ENCODE measurements around the gene LIME1. TPM values are rescaled to one million over a fixed set of nuclear protein-coding genes. Genes with fewer than 3 reads are reported as not detected.

LIME1 gene
- polyA plus RNA-seq, 1 experiment, result 1.5 TPM

DNA sequence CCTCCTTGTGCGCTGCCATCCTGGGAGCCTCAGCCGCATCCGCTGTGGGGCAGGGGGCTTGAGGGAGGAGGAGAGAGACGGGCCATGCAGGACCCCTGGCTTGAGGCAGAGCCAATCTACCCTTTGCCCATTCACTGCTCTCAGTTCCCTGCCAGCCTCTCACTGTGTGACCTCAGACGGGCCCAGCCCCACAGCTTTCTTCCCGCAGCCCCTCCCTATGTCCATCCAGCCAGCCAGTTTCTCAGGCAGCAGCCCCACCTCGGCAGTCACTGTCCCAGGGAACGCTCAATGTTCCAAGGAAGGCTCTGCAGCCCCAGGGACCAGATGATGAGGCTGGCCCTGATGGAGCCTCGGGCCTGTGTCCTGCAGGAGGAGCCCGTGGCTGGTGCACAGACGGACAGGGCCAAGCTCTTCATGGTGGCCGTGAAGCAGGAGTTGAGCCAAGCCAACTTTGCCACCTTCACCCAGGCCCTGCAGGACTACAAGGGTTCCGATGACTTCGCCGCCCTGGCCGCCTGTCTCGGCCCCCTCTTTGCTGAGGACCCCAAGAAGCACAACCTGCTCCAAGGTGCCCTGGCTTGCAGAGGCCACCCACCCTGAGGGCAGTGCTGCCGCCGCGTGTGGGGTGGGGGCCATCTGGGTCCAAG, 43.9 kb upstream of the LIME1 start:
- H3K27me3 ChIP-seq (ENCODE audit: control insufficient read depth, insufficient read depth, low read length), result no peaks in the 10 kb centered on the region
- ChIA-PET CTCF (no interaction called here), POLR2A (interaction anchor here (1.0 to 1.2 kb wide), 2 partner anchors 10 to 39 kb away, joined by 4 to 6 read pairs; partner anchors contain the start of gene STMN3)
- 0 out of 2 replicates have a peak, but pooled peaks have one; percentile 13 for TF ChIP-seq CTCF (IDR thresholded peaks at IDR 0.05; ENCODE audit: low read depth, low read length)
- no peak overlapping the region for H3K27ac ChIP-seq (ENCODE audit: low read depth, low read length)
- H3K4me3 ChIP-seq (ENCODE audit: low read depth, low read length), result no peak overlapping the region
- H3K9me3 ChIP-seq (ENCODE audit: control insufficient read depth, insufficient read depth, low read length), result no peaks in the 10 kb centered on the region; the same call in 1 of the 2 replicates
- DNase-seq (ENCODE audit: low read depth, low spot score), result no peak

- no peaks in the 10 kb centered on the region; the same call in 1 of the 2 replicates for H3K9me3 ChIP-seq (ENCODE audit: control insufficient read depth, insufficient read depth, low read length)
- no peak for TF ChIP-seq CTCF (IDR thresholded peaks at IDR 0.05; ENCODE audit: low read depth, low read length)
- H3K27me3 ChIP-seq (ENCODE audit: control insufficient read depth, insufficient read depth, low read length), result no peaks in the 10 kb centered on the region
- H3K27ac ChIP-seq (ENCODE audit: low read depth, low read length), result no peak overlapping the region
- CTCF ChIA-PET, result no interaction called here
- POLR2A ChIA-PET, result no interaction called here
- DNase-seq (ENCODE audit: low read depth, low spot score), result no peak
- no peak overlapping the region for H3K4me3 ChIP-seq (ENCODE audit: low read depth, low read length)
Measured at GRCh38 chr20:63693083-63693732, 43.3 kb upstream of the LIME1 start.

DNA sequence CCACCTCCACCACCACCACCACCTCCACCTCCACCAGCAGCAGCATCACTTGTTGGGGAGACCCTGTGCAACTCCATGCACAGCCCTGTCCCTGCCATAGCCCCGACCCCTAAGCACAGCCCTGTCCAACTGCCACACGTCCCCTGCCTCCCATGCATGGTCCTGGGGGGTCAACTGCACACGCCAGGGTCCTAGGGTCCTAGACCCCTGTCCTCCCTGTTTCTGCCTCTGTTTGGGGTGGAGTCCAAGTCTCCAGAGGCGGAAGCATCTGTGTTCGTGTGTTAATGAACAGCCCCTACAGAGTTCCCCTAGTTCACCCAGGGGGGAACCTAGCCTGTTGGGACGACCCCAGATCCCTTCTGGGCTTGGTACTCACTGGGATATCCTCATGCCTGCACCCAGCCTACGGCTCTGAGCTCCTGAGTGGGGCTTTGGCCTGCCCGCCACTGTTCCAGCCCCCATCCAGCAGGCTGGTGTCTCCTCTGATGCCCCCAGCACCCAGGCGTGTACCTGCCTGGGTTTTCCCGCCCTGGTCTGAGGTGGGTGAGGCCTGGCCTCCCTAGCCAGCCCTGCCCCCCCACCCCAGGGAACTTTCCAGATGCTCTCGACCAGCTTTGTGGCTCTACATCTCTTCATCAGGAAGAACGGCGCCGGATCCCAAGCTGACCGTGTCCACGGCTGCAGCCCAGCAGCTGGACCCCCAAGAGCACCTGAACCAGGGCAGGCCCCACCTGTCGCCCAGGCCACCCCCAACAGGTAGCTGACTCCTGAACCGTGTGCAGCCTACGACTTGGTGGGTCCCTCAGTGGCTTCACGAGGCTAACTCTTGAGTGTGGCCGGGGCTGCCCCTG, 42.5 kb upstream of the LIME1 start:
- POLR2A ChIA-PET, result interaction anchor here (0.6 kb wide), 1 partner anchor 17 kb away, joined by 4 read pairs; no protein-coding TSS in a partner anchor

DNA sequence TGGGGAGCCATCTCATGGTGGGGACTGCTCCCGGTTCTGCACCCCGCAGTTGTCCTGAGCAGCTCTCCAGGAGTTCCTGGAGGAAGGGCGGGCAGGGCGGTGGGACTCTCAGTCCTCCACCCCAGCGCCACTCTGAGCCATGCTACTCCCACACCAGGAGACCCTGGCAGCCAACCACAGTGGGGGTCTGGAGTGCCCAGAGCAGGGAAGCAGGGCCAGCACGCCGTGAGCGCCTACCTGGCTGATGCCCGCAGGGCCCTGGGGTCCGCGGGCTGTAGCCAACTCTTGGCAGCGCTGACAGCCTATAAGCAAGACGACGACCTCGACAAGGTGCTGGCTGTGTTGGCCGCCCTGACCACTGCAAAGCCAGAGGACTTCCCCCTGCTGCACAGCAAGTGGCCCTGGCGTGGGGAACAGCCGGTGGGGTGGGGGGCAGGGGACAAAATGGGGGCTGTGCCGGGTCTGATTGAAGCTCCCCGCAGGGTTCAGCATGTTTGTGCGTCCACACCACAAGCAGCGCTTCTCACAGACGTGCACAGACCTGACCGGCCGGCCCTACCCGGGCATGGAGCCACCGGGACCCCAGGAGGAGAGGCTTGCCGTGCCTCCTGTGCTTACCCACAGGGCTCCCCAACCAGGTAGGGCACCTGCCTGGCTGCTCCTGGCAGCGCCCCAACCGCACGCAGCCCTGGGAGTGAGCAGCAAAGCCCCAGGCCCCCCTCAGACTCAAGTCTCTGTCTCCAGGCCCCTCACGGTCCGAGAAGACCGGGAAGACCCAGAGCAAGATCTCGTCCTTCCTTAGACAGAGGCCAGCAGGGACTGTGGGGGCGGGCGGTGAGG, 41.7 kb upstream of the LIME1 start:
- no peaks in the 10 kb centered on the region for H3K27me3 ChIP-seq (ENCODE audit: control insufficient read depth, insufficient read depth, low read length)
- H3K9me3 ChIP-seq (ENCODE audit: control insufficient read depth, insufficient read depth, low read length), result no peaks in the 10 kb centered on the region; the same call in 1 of the 2 replicates
- H3K27ac ChIP-seq (ENCODE audit: low read depth, low read length), result no peak overlapping the region
- no peak overlapping the region for H3K4me3 ChIP-seq (ENCODE audit: low read depth, low read length)
- ChIA-PET CTCF (no interaction called here), POLR2A (interaction anchor here (0.7 to 1.5 kb wide), 2 partner anchors 8 to 12 kb away, joined by 3 to 4 read pairs; no protein-coding TSS in a partner anchor)
- no peak for DNase-seq (ENCODE audit: low read depth, low spot score)
- no peak for TF ChIP-seq CTCF (IDR thresholded peaks at IDR 0.05; ENCODE audit: low read depth, low read length)

More for the DNA sequence above, 42.5 kb upstream of the LIME1 start:
- TF ChIP-seq CTCF (IDR thresholded peaks at IDR 0.05; ENCODE audit: low read depth, low read length), result no peak
- no peak for DNase-seq (ENCODE audit: low read depth, low spot score)
- Histone ChIP-seq H3K27me3 (ENCODE audit: control insufficient read depth, insufficient read depth, low read length) (no peaks in the 10 kb centered on the region), H3K27ac (ENCODE audit: low read depth, low read length) (no peak overlapping the region), H3K9me3 (ENCODE audit: control insufficient read depth, insufficient read depth, low read length) (no peaks in the 10 kb centered on the region; the same call in 1 of the 2 replicates), H3K4me3 (ENCODE audit: low read depth, low read length) (no peak overlapping the region)
- CTCF ChIA-PET, result no interaction called here

Data from AG04450 (cell line).